22Rv1 (cell line): Measurements from ENCODE around the gene USP54.

ENCODE experiments used
- CTCF ChIP-seq: fragments of 450-650 bp; IDR thresholded peaks from 2 replicates; pipeline ENCODE4 v1.5.1; 2017; ENCODE audit warnings: mild to moderate bottlenecking
- ZFX ChIP-seq: fragments of 450-650 bp; IDR thresholded peaks from 2 replicates; pipeline ENCODE4 v1.6.1; 2017; ENCODE audit warnings: antibody characterized with exemption, borderline replicate concordance

GRCh38 chr10:73494877-73495225, 96.3 kb downstream of the USP54 start:
- no peak for TF ChIP-seq CTCF
- no peak for TF ChIP-seq ZFX
